Stimulated activated CD8-positive, alpha-beta memory T cell treated with anti-CD3 and anti-CD28 coated beads, Interleukin-4, amount 100 ng/mL, for 24 hours (primary cell): ENCODE data around the gene MAP7.

Source experiments
- DNase-seq: peaks from one replicate; pipeline ENCODE4 v3.0.0-alpha.2; 2020; ENCODE audit warnings: low read depth

Gene MAP7

GRCh38 chr6:136529710-136530109 is 20.5 kb downstream of the MAP7 start:
- DNase-seq: no peak

GRCh38 chr6:136528477-136528876 is 21.7 kb downstream of the MAP7 start:
- no peak for DNase-seq

GRCh38 chr6:136527831-136528230 is 22.4 kb downstream of the MAP7 start:
- DNase-seq: no peak

- no peak for DNase-seq
Measured at GRCh38 chr6:136526937-136527336, 23.3 kb downstream of the MAP7 start.

- no peak for DNase-seq
Measured at GRCh38 chr6:136526196-136526930, 23.9 kb downstream of the MAP7 start.

- DNase-seq: no peak
Measured at GRCh38 chr6:136525586-136526195, 24.5 kb downstream of the MAP7 start.

- no peak for DNase-seq
Measured at GRCh38 chr6:136524936-136525413, 25.2 kb downstream of the MAP7 start.

GRCh38 chr6:136524339-136524935 is 25.8 kb downstream of the MAP7 start:
- no peak for DNase-seq

GRCh38 chr6:136523196-136523595 is 27.0 kb downstream of the MAP7 start:
- no peak for DNase-seq

- no peak for DNase-seq
Measured at GRCh38 chr6:136522636-136523035, 27.6 kb downstream of the MAP7 start.

- DNase-seq: no peak
Measured at GRCh38 chr6:136521911-136522310, 28.3 kb downstream of the MAP7 start.

- no peak for DNase-seq
Measured at GRCh38 chr6:136521427-136521826, 28.8 kb downstream of the MAP7 start.

- no peak for DNase-seq
Measured at GRCh38 chr6:136520517-136520916, 29.7 kb downstream of the MAP7 start.

GRCh38 chr6:136517582-136517981 is 32.6 kb downstream of the MAP7 start:
- no peak for DNase-seq

GRCh38 chr6:136517002-136517401 is 33.2 kb downstream of the MAP7 start:
- DNase-seq: no peak

GRCh38 chr6:136514591-136514990 is 35.6 kb downstream of the MAP7 start:
- DNase-seq: no peak

- no peak for DNase-seq
Measured at GRCh38 chr6:136511926-136512325, 38.3 kb downstream of the MAP7 start.

- DNase-seq: no peak
Measured at GRCh38 chr6:136511397-136511796, 38.8 kb downstream of the MAP7 start.

- no peak for DNase-seq
Measured at GRCh38 chr6:136510782-136511181, 39.4 kb downstream of the MAP7 start.

- no peak for DNase-seq
Measured at GRCh38 chr6:136510299-136510698, 39.9 kb downstream of the MAP7 start.

GRCh38 chr6:136508725-136509392 is 41.4 kb downstream of the MAP7 start:
- DNase-seq: no peak

- DNase-seq: no peak
Measured at GRCh38 chr6:136506124-136506799, 44.0 kb downstream of the MAP7 start.
